PFSK-1 (cell line): ENCODE measurements around the gene MIA.

Source experiments
- FOXP2 ChIP-seq: optimal IDR thresholded peaks from 2 replicates; pipeline ENCODE3; 2011; ENCODE audit warnings: borderline replicate concordance, control low read depth, inconsistent platforms; ENCODE audit not compliant: insufficient read depth; ENCODE audit errors: extremely low read length, extremely low read depth
- POLR2AphosphoS5 ChIP-seq: IDR thresholded peaks from 2 replicates; pipeline ENCODE4 v1.6.1; 2012; ENCODE audit warnings: low read depth, mild to moderate bottlenecking, control low read depth, low read length, moderate library complexity
- SIN3A ChIP-seq: IDR thresholded peaks from 2 replicates; pipeline ENCODE4 v1.6.1; 2012; ENCODE audit warnings: mild to moderate bottlenecking, low read length, moderate library complexity, borderline replicate concordance; ENCODE audit not compliant: insufficient read depth
- TAF1 ChIP-seq: IDR thresholded peaks from 2 replicates; pipeline ENCODE4 v1.6.1; 2012; ENCODE audit warnings: low read length, control low read depth, borderline replicate concordance; ENCODE audit not compliant: insufficient read depth
- TF ChIP-seq, protein P1 (sequence below), 2 experiments: IDR thresholded peaks; 2 replicates each; pipeline versions ENCODE4 v1.6.1 to v1.8.0; 2011 to 2012; ENCODE audit warnings: low read depth in 2 of 2, low read length in 2 of 2, control low read depth in 1 of 2, inconsistent platforms in 1 of 2, mild to moderate bottlenecking in 1 of 2, moderate library complexity in 1 of 2; ENCODE audit not compliant: insufficient read depth in 1 of 2

DNA sequence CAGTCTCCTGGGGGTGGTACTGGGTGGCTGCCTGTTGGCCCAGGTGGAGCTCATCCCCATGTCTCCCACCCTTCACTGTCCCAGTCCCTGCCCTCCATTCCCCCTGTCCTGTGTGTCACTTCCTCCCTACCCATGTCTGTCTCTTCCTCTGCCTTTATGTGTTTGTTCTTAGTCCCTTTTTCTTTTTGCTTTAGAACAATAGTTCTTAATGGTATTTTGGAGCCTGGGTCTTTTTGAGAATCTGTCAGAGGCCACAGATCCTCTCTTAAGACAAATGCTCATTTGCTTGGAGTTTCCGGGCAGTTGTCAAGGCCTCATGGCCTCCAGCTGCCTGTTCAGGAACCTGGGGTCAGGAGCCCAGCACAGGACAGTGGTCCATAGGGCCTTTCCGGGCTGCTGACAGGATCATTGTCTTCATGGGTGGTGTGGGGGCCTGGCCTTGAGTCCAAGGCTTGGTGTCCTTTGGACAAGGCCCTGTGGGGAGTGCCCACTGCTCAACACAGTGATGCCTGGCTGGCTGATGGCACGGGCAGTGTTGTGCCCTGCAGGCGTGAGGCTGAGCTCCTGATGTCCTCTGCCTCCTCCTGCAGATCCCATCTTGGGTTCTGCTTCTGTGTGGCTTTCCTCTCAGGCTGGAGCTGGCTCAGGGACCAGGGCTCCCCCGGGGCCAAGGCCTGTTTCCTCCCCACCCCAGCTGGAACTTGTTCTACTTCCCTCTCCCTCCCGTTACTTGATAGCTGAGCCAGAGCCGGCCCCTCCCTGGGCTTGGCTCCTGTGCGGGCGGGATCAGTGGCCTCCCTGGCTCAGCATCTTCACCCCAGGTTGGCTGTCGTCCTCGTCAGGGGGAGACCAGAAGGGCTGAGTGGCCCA is 27.2 kb downstream of the MIA start:
- no peak for TF ChIP-seq FOXP2
- no peak for TF ChIP-seq SIN3A
- TF ChIP-seq, protein P1, sequence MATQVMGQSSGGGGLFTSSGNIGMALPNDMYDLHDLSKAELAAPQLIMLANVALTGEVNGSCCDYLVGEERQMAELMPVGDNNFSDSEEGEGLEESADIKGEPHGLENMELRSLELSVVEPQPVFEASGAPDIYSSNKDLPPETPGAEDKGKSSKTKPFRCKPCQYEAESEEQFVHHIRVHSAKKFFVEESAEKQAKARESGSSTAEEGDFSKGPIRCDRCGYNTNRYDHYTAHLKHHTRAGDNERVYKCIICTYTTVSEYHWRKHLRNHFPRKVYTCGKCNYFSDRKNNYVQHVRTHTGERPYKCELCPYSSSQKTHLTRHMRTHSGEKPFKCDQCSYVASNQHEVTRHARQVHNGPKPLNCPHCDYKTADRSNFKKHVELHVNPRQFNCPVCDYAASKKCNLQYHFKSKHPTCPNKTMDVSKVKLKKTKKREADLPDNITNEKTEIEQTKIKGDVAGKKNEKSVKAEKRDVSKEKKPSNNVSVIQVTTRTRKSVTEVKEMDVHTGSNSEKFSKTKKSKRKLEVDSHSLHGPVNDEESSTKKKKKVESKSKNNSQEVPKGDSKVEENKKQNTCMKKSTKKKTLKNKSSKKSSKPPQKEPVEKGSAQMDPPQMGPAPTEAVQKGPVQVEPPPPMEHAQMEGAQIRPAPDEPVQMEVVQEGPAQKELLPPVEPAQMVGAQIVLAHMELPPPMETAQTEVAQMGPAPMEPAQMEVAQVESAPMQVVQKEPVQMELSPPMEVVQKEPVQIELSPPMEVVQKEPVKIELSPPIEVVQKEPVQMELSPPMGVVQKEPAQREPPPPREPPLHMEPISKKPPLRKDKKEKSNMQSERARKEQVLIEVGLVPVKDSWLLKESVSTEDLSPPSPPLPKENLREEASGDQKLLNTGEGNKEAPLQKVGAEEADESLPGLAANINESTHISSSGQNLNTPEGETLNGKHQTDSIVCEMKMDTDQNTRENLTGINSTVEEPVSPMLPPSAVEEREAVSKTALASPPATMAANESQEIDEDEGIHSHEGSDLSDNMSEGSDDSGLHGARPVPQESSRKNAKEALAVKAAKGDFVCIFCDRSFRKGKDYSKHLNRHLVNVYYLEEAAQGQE (IDR thresholded peaks at IDR 0.05; ENCODE audit: insufficient read depth in 1 of 2, low read depth in 2 of 2, low read length in 2 of 2) = no peak
- no peak for TF ChIP-seq POLR2AphosphoS5
- TF ChIP-seq TAF1 = no peak
